ENCODE data around the gene TRAPPC3L.

Gene TRAPPC3L

GRCh38 chr6:116545651-116546050 lies at the start of gene TRAPPC3L:
TRAPPC3L (minus strand) TSS chr6:116545684; CDS start chr6:116545514, 170 bp downstream.
- no peak for DNase-seq

GRCh38 chr6:116595247-116595646 lies 49.8 kb upstream of the TRAPPC3L start:
- DNase-seq: no peak

- no peak for DNase-seq
Measured at GRCh38 chr6:116586738-116587137, 41.3 kb upstream of the TRAPPC3L start.

GRCh38 chr6:116586276-116586675 lies 40.8 kb upstream of the TRAPPC3L start:
- DNase-seq: no peak

- no peak for DNase-seq
Measured at GRCh38 chr6:116580198-116580597, 34.7 kb upstream of the TRAPPC3L start.

GRCh38 chr6:116579143-116579542 lies 33.7 kb upstream of the TRAPPC3L start:
- no peak for DNase-seq

- no peak for DNase-seq
Measured at GRCh38 chr6:116578335-116578734, 32.9 kb upstream of the TRAPPC3L start.

- no peak for DNase-seq
Measured at GRCh38 chr6:116577486-116577885, 32.0 kb upstream of the TRAPPC3L start.

- DNase-seq: no peak
Measured at GRCh38 chr6:116575227-116575626, 29.7 kb upstream of the TRAPPC3L start.

GRCh38 chr6:116572162-116572561 lies 26.7 kb upstream of the TRAPPC3L start:
- peak in 2 of 56 donors; percentile 2 to 3 for DNase-seq

GRCh38 chr6:116571683-116572000 lies 26.2 kb upstream of the TRAPPC3L start:
- no peak for DNase-seq

GRCh38 chr6:116570856-116571682 lies 25.6 kb upstream of the TRAPPC3L start, which contains the start of gene RWDD1:
RWDD1 (plus strand) TSS chr6:116571504; CDS start chr6:116571583, 79 bp downstream.
- peak; percentile 79 to 100 (median 98) for DNase-seq

GRCh38 chr6:116568821-116569755 lies 23.6 kb upstream of the TRAPPC3L start:
- no peak for DNase-seq

- DNase-seq: no peak
Measured at GRCh38 chr6:116568111-116568510, 22.6 kb upstream of the TRAPPC3L start.

- DNase-seq: peak in 24 of 56 donors; percentile 2 to 38 (median 14)
Measured at GRCh38 chr6:116564921-116565872, 19.7 kb upstream of the TRAPPC3L start.

- DNase-seq: no peak
Measured at GRCh38 chr6:116564311-116564710, 18.8 kb upstream of the TRAPPC3L start.

- peak in 1 of 56 donors; percentile 4 for DNase-seq
Measured at GRCh38 chr6:116563830-116564229, 18.3 kb upstream of the TRAPPC3L start.

GRCh38 chr6:116562614-116563013 lies 17.1 kb upstream of the TRAPPC3L start:
- DNase-seq: no peak

GRCh38 chr6:116562019-116562403 lies 16.5 kb upstream of the TRAPPC3L start:
- no peak for DNase-seq

- DNase-seq: peak in 45 of 56 donors; percentile 6 to 90 (median 45)
Measured at GRCh38 chr6:116561377-116562018, 16.0 kb upstream of the TRAPPC3L start.

Data from nucleus accumbens (tissue), 56 donors.